Caco-2 (cell line): ENCODE data around the gene MAOA. TPM values are rescaled to one million over a fixed set of nuclear protein-coding genes. Genes with fewer than 3 reads are reported as not detected.

Source experiments
- BruUV-seq: library from RNA; stranded (reverse); fragments of 400-500 nt; replicated peaks from 2 replicates; lab custom pipeline; 2021; lab: Mats Ljungman, UMichigan
- CTCF ChIA-PET: fragments of 300-600 bp; sonication (Branson Sonifier 250); formaldehyde crosslinking; loops from one replicate; lab custom pipeline; 2022; ENCODE audit warnings: antibody characterized with exemption; lab: Charles Lee
- POLR2A ChIA-PET: fragments of 300-600 bp; sonication (Branson Sonifier 250); formaldehyde crosslinking; loops from one replicate; lab custom pipeline; 2022; ENCODE audit warnings: antibody characterized with exemption; lab: Charles Lee
- DNase-seq, 2 experiments: peaks; one replicate each; pipeline versions ENCODE4 v3.0.0 to v3.0.0-alpha.2; 2020 to 2022
- H3K27me3 ChIP-seq: replicated peaks from 2 replicates; pipeline ENCODE4 v1.6.0; 2011; ENCODE audit warnings: low read length; ENCODE audit not compliant: control insufficient read depth, insufficient read depth
- H3K36me3 ChIP-seq: 2 replicates; pipeline ENCODE4 v1.5.1; 2011; ENCODE audit warnings: low read length; ENCODE audit not compliant: control insufficient read depth, insufficient read depth
- H3K4me1 ChIP-seq: fragments of 250-450 bp; sonication (Bioruptor Pico); 2 replicates; pipeline ENCODE4 v1.5.1; 2020; ENCODE audit warnings: mild to moderate bottlenecking
- H3K4me3 ChIP-seq: 2 replicates; pipeline ENCODE4 v1.5.1; 2011; ENCODE audit warnings: low read depth, mild to moderate bottlenecking, control low read depth, low read length
- H3K9me3 ChIP-seq: fragments of 250-450 bp; sonication (Bioruptor Pico); 2 replicates; pipeline ENCODE4 v1.5.1; 2020; ENCODE audit warnings: mild to moderate bottlenecking, moderate library complexity
- H3K27ac Mint-ChIP-seq: one replicate; pipeline ENCODE4 v1.8.0; 2022; ENCODE audit warnings: mixed read lengths; ENCODE audit not compliant: unreplicated experiment
- H3K27me3 Mint-ChIP-seq: one replicate; pipeline ENCODE4 v1.8.0; 2022; ENCODE audit warnings: mixed read lengths; ENCODE audit not compliant: insufficient read depth, unreplicated experiment
- H3K36me3 Mint-ChIP-seq: one replicate; pipeline ENCODE4 v1.8.0; 2022; ENCODE audit warnings: mild to moderate bottlenecking, mixed read lengths; ENCODE audit not compliant: insufficient read depth, unreplicated experiment
- H3K4me1 Mint-ChIP-seq: one replicate; pipeline ENCODE4 v1.8.0; 2022; ENCODE audit warnings: low read depth, mixed read lengths; ENCODE audit not compliant: unreplicated experiment
- H3K4me3 Mint-ChIP-seq: one replicate; pipeline ENCODE4 v1.8.0; 2022; ENCODE audit warnings: mild to moderate bottlenecking, moderate library complexity, mixed read lengths; ENCODE audit not compliant: unreplicated experiment
- H3K9me3 Mint-ChIP-seq: one replicate; pipeline ENCODE4 v1.8.0; 2022; ENCODE audit warnings: mixed read lengths; ENCODE audit not compliant: unreplicated experiment
- CTCF ChIP-seq, 2 experiments: fragments of 200-600 bp in 1 of 2; IDR thresholded peaks; 1 replicate in 1 of 2; 2 replicates in 1 of 2; pipeline versions ENCODE4 v1.5.1 to v1.8.0; 2011 to 2022; ENCODE audit warnings: antibody characterized with exemption in 1 of 2, control low read depth in 1 of 2, inconsistent platforms in 1 of 2, low read depth in 1 of 2, low read length in 1 of 2, mild to moderate bottlenecking in 1 of 2, moderate library complexity in 1 of 2; ENCODE audit not compliant: insufficient read depth in 1 of 2, severe bottlenecking in 1 of 2, unreplicated experiment in 1 of 2
- intact Hi-C: fragments of 100-400 bp; cut with micrococcal nuclease; formaldehyde crosslinking; loops from one replicate; pipeline ENCODE4 v1.10.0; 2022; ENCODE audit not compliant: unreplicated experiment
- total RNA-seq: library from RNA; stranded (reverse); gene quantifications from 2 replicates; pipeline ENCODE4 v1.2.3, GENCODE V29; 2022

MAOA gene
- total RNA-seq, 1 experiment from 2014 or later: 0.25 TPM

GRCh38 chrX:43663173-43663572 is 7.1 kb downstream of the MAOA start:
- no peak overlapping the region for H3K27ac Mint-ChIP-seq
- Histone ChIP-seq H3K36me3 (no peaks in the 10 kb centered on the region), H3K27me3 (no peaks in the 10 kb centered on the region), H3K9me3 (no peaks in the 10 kb centered on the region), H3K4me3 (no peak overlapping the region), H3K4me1 (no peaks in the 10 kb centered on the region)
- ChIA-PET POLR2A (no interaction called here), CTCF (no interaction called here)
- H3K4me3 Mint-ChIP-seq: no peak overlapping the region
- no peaks in the 10 kb centered on the region for H3K4me1 Mint-ChIP-seq
- no peaks in the 10 kb centered on the region for H3K9me3 Mint-ChIP-seq
- no peaks in the 10 kb centered on the region for H3K36me3 Mint-ChIP-seq
- no peak for DNase-seq
- H3K27me3 Mint-ChIP-seq: no peaks in the 10 kb centered on the region
- no peak for TF ChIP-seq CTCF (IDR thresholded peaks at IDR 0.05; ENCODE audit: insufficient read depth in 1 of 2, low read depth in 1 of 2, low read length in 1 of 2, severe bottlenecking in 1 of 2, unreplicated experiment in 1 of 2)
- BruUV-seq: no TSS peak
- intact Hi-C loops: no loop called here

- H3K4me1 Mint-ChIP-seq: no peaks in the 10 kb centered on the region
- POLR2A ChIA-PET: no interaction called here
- BruUV-seq: no TSS peak
- intact Hi-C loops: no loop called here
- DNase-seq: no peak
- no peak for TF ChIP-seq CTCF (IDR thresholded peaks at IDR 0.05; ENCODE audit: insufficient read depth in 1 of 2, low read depth in 1 of 2, low read length in 1 of 2, severe bottlenecking in 1 of 2, unreplicated experiment in 1 of 2)
- H3K4me3 ChIP-seq: no peak overlapping the region
- no peaks in the 10 kb centered on the region for H3K36me3 Mint-ChIP-seq
- H3K27me3 ChIP-seq: no peaks in the 10 kb centered on the region
- no peaks in the 10 kb centered on the region for H3K36me3 ChIP-seq
- no peak overlapping the region for H3K27ac Mint-ChIP-seq
- H3K4me3 Mint-ChIP-seq: no peak overlapping the region
- no peaks in the 10 kb centered on the region for H3K9me3 ChIP-seq
- H3K9me3 Mint-ChIP-seq: no peaks in the 10 kb centered on the region
- H3K27me3 Mint-ChIP-seq: no peaks in the 10 kb centered on the region
- CTCF ChIA-PET: no interaction called here
- no peaks in the 10 kb centered on the region for H3K4me1 ChIP-seq
Observed at GRCh38 chrX:43664258-43664657, 8.2 kb downstream of the MAOA start.

GRCh38 chrX:43664708-43665107 is 8.6 kb downstream of the MAOA start:
- H3K27ac Mint-ChIP-seq: no peak overlapping the region
- DNase-seq: no peak
- no peaks in the 10 kb centered on the region for H3K27me3 ChIP-seq
- H3K4me1 Mint-ChIP-seq: no peaks in the 10 kb centered on the region
- intact Hi-C loops: no loop called here
- no peaks in the 10 kb centered on the region for H3K9me3 Mint-ChIP-seq
- BruUV-seq: no TSS peak
- no peaks in the 10 kb centered on the region for H3K36me3 ChIP-seq
- H3K36me3 Mint-ChIP-seq: no peaks in the 10 kb centered on the region
- TF ChIP-seq CTCF (IDR thresholded peaks at IDR 0.05; ENCODE audit: insufficient read depth in 1 of 2, low read depth in 1 of 2, low read length in 1 of 2, severe bottlenecking in 1 of 2, unreplicated experiment in 1 of 2): no peak
- ChIA-PET POLR2A (no interaction called here), CTCF (no interaction called here)
- no peak overlapping the region for H3K4me3 ChIP-seq
- H3K9me3 ChIP-seq: no peaks in the 10 kb centered on the region
- H3K27me3 Mint-ChIP-seq: no peaks in the 10 kb centered on the region
- no peaks in the 10 kb centered on the region for H3K4me1 ChIP-seq
- no peak overlapping the region for H3K4me3 Mint-ChIP-seq
